Measurements from ENCODE around the gene YWHAQ.
"Not testable (repeated sequence)": the region's sequence is repeated elsewhere in the genome, so short reads cannot be mapped to it uniquely, and the experiment has no call there.

YWHAQ gene

DNA sequence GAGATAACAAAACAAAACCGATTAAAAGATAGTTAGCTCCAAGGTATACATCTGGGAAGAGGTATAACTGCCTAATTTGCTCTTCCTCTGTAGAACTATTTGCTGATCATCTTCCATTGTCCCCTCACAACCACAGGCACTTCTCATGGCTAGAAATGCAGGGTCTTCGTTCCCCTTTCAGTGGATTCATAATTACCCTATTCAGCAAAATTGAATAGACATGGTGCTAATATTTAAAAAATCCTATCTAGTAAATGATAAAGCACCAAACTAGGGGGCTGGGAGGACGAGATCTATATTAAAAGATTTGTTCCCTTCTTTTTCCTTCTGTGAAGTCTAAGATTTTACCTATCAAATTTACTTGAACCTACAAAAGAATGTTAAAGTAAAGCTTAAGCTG lies 44.3 kb downstream of the YWHAQ start:
- no peak for DNase-seq

DNA sequence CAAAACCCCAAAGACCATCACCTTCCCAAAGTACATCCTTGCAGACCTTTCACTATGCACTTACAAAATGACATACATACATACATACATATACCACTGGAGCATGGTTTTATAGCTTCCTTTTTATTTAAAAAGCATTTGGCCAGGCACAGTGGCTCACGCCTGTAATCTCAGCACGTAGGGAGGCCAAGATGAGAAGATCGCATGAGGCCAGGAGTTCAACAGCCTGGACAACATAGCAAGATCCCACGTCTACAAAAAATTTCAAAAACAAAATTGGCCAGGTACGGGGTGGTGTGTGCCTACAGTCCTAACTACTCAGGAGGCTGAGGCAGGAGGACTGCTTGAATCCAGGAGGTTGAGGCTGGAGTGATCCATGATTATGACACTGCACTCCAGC lies 45.3 kb downstream of the YWHAQ start:
- no peak for DNase-seq

DNA sequence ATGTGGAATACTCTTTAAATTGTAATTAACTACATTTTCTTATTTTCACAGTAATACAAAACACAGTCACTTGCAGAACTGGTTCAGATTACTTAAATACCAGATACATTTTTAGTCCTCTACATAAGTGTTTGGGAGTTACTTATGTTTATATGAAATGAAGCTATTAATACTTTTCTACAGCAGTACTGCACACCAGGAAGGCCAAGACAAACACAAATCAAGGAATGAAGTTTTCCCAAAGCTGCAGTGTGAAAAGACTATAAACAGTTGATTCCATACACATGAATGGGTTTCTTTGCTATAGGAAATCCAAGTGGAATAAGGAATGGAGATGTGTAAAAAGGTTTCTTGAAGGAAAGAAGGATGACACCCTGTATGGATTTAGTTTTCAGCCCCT lies 45.9 kb downstream of the YWHAQ start:
- not testable (repeated sequence) for DNase-seq

DNA sequence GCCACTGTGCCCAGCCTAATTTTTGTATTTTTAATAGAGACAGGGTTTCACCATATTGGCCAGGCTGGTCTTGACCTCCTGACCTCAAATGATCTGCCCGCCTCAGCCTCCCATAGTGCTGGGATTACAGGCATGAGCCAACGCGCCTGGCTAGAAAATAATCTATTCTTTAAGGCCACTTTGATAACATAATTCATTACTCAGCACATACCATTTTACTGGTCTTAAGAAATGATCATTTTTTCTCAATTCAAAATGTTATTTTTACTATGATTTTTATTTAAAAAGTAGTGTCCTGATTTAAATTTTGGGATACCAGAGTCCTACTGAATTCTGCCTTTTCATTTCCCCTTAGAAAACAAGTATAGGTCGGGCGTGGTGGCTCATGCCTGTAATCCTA lies 48.2 kb downstream of the YWHAQ start:
- DNase-seq = no peak

DNA sequence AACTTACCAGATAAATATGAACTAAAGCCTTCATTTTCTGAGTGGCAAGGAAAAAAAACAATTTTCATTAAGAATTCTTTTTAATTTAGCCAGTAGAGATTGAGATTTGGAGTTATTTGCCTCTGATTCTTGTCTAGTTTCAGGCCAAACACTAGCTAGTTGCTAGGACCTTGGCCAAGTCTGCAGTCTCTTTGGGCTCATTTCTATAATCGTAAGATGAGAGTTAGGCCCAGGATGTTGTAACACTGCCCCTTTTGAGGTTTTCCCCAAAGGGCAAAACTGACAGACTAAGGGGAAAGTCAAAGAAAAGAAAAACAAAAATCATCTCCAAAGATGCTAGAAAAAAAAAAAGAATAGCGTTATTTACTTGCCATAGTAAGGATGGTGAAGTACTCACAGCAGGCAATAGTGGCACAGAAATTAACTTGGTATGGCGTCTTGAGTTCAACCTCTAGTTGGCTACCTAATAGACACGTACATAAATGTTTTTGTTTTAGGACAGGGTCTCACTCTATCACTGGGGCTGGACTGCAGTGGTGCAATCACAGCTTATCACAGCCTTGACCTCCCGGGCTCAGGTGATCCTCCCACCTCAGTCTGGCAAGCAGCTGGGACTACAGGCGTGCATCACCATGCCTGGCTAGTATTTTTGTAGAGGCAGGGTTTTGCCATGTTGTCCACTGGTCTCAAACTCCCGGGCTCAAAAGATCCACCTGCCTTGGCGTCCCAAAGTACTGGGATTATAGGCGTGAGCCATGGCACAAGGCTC lies 52.1 kb downstream of the YWHAQ start:
- no peak for DNase-seq

DNA sequence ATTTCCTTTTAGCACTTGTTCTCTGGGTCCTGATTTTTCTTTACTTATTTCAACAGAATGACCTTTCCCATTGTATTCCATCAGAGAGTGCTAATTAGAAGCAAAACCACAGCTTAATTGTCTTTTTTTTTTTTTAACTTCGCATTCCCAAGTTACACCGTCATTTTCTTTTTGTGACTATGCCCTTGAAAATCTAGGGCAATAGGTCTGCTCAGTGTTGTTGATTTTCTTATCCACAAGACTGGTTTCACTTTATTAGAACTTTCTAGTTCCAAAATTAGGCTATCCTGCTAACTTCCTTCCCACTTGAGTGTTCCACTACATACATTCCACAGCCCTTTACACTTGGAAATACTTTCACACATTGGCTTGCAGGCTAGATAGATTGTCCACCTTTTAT lies 56.5 kb downstream of the YWHAQ start:
- DNase-seq = no peak

DNA sequence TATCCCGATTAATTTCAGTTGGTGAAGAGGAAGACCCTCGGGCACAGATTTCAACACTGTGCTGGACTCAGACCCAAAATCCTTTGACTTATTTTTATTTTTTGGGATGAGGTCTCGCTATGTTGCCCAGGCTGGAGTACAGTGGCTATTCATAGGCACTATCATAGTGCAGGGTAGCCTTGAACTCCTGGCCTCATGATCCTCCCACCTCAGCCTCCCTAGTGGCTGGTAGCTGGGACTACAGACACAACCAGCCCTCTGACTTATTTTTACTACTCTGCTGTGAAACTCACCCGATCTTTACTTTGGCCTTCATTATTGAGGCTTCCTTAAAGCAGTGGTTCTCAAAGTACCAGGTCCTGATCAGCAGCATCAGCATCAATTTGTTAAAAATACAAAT lies 57.0 kb downstream of the YWHAQ start:
- DNase-seq = no peak

DNA sequence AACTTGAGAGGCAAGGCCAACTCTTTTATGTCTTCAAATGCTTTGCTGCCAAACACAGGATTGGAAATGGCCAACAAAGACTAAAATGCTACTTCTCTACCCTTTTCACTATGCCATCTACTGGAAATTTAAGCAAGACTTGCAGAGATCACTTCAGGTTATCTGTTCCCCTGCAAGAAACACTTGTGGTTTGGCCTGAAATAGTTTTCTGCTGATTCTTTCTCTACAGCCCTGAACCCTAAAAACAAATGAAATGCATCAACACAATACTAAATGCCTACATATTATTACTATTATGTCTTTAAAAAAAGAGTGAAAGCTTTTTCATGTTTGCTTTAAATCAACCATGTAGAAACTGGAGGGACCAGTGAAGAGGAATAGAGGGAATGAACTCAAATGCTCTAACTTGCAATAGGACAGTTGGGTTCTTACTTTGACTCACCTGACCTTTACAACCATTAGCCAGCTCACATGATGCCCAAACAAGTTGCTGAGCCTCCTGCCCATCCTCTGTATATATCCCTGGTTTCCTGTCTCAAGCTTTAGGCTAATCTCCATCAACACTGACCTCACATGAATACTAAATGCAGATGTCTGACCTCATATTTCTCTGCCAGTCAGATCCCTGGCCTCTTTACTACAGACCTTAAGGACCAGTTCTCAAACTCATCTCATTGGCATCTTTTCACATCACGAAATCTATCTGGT lies 57.6 kb downstream of the YWHAQ start:
- no peak for DNase-seq

DNA sequence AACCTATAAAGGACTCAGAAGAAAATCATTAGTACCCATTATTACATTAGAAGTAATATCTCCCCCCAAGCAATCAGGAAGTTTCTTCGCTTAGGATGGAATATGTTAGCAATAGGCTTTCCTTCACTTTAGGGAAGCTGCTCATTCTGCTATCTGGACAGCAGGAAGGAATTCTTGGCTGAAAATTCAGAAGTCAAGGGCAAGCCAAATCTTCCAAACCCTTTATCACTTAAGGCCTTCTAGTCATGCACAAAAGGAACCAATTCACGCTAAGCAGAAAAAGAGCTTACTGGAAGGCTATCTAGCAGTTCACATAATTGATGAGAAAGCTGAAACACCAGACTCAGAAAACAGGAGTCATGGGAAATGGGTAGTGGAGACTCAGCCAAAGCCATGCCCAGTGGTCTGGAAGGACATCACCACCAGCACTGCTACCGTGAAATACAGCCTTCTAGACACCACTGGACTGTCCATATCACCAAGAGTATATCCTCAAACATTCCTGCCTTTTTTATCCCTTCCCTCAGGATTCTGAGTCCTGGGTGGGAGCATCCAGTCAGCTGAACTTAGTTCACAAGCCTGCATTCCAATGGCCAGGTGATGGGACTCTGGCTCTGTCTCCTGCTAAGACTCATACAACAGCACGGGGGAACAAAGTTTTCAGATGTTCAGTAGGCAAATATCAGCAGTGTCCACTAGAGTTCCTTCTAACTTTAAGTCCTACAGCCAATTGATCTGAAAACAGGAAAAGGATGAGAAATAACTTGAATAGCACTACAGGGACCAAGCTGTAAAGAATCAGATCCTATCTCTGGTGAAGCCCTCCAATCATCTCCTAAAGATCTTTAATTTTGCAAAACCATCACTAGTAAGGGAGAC lies 60.4 kb downstream of the YWHAQ start:
- no peak for DNase-seq

DNA sequence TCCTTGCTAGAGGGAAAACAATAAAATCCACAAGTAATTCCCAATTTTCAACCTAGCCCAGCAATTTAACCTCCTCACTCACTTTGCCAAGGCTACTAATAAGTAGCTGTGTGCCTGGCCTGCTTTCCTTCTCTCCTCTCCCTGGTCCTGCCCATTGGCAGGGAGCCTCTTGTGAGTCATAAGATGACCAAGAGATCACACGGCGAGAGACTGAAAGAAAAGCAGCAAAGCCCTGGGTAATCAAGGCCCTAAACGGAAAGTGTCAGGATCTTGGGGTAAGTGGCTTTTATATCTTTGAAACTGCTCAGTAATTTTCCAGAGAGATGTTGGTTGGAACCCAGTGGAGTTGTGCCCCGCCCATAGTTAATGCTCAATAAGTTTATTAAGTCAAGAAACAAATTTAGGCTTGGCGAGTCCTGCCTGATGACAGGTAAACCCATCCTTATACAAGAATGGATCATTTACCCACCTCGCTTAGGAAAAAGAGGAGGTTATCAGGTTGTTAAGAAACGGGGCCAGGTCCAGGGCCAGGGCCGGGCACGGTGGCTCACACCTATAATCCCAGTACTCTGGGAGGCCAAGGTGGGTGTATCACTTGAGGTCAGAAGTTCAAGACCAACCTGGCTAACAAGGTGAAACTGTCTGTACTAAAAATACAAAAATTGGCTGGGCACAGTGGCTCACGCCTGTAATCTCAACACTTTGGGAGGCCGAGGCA lies 65.2 kb downstream of the YWHAQ start:
- DNase-seq = no peak

DNA sequence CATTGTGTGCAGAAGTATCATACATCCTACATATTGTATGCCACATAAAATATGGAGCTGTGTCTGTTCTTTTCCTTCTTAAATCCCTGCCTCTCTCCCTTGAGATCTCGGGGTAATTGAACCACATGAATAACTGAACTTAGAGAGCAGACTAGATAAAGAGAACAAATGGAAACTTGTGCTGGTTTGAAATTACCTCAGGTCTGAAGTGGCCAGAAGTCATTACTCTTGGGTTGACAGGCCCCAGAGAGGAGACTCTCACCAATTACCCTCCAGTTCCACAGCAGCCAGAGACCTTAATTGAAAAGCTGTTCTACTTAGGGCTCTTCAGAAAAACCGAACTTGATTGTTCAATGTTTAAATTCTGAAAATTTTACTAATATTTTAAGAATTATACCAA lies 70.2 kb downstream of the YWHAQ start:
- DNase-seq = no peak

DNA sequence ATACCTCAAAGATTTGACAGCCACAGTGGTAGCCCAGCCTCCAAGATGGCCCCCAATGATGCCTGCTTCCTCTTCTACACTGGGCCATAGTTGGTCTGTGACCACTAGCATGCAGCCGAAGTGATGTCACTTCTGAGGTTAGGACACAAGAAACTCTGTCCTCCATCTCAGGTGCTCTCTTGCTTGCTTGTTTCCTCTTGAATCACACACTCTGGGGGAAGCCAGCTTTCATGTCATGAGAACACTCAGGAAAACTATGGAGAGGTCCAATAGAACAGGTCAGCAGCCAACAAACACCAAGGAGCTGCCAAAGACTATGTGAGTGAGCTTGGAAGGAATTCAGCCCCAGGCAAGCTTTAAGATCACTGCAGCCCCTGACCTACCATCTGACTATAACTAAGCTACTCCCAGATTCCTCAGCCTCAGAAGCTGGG lies 71.8 kb downstream of the YWHAQ start:
- no peak for DNase-seq

DNA sequence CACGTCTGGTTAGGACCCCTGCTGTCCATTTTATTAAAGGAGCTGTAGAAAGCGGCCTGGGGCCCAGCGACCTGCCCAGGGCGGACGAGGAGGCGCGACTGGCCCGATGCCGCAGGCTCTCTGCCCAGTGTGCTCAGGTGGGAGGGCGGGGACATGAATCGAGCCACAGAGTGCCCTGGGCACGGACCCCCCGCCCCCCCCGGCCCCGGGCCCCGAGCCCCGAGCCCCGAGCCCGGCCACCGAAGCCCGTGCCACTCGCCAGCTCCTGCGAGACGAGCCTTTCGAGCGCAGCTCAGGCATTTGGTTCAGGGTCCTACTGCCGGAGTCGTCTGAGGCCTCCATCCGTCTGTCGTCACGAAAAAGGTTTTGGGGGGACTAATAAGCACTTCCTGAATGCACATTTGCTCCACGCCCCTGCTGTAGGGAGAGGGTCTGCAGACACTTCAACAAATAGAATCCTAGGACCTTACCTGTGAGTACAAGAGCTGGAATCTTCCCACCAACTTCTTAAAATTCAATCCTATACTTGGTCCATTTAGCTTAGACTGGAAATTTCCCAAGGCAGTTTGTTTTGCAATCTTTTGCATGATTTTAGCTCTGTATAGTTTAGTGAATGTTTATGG lies 74.6 kb downstream of the YWHAQ start:
- peak; percentile 43 for DNase-seq

DNA sequence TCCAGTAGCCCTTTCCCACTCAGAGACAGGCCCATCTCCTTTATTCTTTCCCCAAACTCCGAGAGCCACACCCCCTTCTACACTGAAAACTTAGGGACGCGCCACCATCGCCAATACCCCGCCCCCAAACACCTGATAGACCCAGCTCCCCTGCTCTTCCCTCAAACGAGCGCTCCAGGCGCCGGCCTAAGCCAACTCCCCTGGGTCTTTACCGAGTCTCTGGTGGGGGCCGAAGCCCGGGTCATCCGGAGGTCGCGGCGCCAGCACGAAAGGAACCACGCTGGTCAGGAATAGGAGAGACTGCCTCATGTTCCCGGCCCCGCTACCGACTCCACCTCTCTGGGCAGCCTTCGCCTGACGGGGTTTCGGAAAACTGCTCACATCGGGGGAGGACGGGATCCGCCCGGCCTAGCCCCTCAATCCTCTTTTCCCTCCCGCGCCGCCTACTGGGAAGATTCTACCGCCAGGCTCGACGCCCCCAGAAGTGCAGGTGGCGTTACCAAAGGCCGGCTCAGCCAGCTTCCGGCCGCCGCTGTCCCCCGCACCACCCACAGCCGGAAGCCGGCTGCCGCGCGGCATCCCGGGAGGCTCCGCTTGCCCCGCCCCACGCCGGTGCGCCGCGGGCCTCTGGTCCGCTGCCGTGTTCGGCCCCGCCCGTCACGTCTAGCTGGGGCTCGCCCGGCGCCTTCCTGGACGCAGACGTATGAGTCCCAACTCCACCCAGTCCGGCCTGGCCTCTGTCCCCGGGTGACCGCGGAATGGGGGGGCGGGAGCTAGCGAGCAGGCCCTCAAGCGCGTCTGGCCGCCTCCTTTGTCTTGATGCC lies 75.3 kb downstream of the YWHAQ start, which contains the start of gene ADAM17:
ADAM17 (minus strand) TSS at position 534 of the 824 bp plus-strand sequence; CDS start at position 309, 225 bp downstream.
- DNase-seq = peak; percentile 96

DNA sequence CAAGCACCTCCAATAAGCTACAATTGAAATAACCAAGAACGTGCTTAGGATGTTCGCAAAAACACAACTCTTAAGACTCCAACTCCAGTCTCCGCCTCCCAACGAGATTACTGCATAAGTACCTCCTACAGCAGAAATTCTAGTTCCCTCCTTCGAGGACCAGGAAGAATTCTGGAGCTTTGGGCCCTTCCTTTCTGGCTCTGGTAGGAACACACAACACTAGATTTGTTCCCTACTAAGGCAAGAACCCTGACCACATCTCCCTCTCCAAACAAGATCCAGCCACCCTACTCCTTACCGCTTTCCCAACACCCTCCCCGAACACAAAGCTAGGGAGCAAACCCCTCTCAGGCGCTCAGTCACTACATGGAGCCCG lies 75.9 kb downstream of the YWHAQ start:
- DNase-seq = no peak

DNA sequence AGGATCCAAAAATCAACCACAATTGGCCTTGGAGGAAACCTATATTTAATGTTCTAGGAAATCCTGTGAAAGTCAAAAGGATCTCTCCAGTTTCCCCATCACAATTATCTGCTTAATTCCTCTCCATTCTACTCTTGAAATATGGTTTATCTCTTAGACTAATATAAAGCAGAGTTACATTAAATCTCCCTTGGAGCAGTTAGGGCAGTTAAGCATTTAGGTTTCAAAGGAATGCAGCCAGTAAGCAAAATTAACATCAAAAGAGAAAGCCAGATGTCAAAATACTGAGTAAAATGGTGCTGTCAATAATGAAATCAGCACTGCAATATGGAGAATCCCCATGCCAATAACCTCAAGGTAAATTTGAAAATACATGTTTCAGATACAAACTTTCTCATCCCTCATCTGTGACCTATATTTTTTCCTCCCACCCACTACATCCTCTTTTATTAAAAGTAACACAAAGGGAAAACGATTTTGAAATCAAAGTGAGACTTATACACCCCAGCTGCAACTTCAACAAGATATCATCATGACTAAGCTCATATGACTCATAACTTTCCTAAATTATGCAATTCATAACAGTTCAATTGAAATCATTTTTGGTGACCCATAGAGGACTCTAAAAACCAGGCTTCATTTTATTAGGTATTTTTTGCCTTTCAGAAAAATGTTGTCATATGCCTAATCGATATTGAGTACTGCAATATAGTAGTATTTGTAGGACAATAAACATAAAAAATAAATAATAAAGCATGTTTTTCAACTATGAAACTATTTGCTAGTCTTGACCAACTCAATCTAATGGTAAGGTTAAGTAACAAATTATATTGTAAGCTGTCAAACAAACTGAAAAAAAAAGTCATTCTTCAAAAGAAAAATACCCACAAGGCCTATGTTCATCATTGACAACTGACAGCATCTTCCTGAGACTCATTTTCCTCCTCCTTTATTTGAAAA lies 78.3 kb downstream of the YWHAQ start:
- DNase-seq = no peak

DNA sequence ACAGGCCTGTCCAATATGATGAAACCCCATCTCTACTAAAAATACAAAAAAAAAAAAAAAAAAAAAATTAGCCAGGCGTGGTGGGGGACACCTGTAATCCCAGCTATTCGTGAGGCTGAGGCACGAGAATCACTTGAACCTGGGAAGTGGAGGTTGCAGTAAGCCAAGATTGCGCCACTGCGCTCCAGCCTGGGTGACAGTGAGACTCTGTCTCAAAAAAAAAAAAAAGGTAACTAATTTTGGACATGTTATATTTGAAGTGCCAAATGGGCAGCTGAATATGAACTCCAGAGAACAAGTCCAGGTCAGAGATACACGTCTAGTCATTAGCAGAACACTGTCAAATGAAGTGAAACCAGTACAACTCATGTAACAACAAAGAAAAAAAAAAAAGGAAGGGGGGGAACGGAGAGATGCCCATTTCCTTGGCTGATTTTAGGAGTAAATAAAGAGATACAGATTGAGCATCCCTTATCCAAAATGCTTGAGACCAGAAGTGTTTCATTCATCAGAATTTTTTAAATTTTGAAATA lies 79.9 kb downstream of the YWHAQ start:
- DNase-seq = not testable (repeated sequence)

DNA sequence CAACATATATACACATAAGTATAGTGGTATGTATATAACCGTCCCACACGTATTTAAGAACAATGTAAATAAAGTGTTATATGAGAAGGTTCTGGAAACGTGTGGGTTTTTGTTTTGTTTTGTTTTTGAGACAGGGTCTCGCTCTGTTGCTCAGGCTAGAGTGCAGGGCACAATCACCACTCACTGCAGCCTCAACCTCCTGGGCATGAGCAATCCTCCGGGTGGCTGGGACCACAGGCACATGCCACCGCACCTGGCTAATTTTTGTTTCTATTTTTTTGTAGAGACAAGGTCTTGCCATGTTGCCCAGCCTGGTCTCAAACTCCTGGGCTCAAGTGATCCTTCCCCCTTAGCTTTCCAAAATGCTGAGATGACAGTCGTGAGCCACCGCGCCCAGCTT lies 81.4 kb downstream of the YWHAQ start:
- no peak for DNase-seq

DNA sequence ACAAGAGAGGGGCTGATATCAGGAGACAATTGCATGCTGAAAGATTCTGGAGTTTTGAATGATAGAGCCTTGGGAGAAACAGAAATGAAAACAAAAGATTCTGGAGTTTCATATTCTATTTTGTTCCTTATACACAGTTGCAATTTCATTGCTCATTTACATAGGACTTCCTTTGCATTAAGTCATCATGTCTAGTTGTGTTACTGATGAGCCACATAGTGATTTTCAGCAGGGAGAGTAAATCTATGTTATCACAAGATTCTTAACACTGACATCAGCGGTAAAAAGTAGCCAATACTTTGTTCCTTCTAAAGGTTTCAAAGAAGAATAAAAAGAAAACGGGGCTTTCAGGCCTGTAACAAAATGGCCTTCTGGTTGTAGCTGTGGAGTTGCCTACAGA lies 82.3 kb downstream of the YWHAQ start:
- DNase-seq = no peak
